NOMO-1 (cell line): ENCODE data around the gene MICAL2.
A peak's percentile ranks its signal among the peaks of the same experiment; 100 is the strongest.

Experiments
- DNase-seq, 2 experiments: peaks; one replicate each; lab custom pipeline; 2025; ENCODE audit not compliant: unreplicated experiment in 2 of 2; lab: John Stamatoyannopoulos, UW

MICAL2 gene

GRCh38 chr11:12077535-12078280 is 32.7 kb upstream of the MICAL2 start:
- DNase-seq, result no peak

DNA sequence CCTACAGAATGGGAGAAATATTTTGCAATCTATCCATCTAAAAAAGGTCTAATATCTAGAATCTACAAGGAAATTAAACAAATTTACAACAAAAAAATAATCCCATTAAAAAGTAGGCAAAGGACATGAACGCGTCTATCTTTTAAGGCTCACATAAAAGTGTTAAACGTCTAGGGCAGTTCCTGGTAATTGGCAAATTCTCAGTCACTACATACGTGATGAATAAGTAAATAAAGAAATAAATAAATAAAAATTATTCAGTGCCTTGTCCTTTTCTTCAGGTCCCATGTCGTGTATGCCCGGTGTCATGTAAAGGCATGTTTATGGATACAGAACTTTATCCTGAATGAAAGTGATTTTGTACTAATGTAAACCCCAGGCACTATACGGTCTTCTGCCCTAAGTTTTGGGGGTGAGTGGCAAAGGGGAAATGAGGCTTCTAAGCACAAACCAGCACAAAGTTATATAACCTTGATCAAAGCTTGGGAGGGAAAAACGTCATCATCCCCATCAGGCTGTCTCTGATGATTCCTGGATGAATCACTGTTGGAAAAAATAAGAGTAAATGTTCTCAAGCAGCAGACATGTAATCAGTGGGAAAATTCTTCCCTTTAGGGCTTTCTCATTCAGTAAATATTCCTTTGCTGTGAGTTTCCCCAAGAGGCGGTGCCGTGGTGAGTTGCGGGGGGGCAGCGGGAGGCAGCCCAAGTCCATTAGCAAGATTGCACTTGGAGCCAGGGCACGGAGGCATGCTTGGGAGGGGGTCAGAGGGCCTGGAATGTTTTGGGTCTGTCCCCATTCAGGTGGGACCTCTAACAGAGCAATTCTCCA is 30.4 kb upstream of the MICAL2 start:
- DNase-seq, result no peak

- no peak for DNase-seq
These were observed 27.0 kb upstream of the MICAL2 start for GRCh38 chr11:12083380-12083779.

DNA sequence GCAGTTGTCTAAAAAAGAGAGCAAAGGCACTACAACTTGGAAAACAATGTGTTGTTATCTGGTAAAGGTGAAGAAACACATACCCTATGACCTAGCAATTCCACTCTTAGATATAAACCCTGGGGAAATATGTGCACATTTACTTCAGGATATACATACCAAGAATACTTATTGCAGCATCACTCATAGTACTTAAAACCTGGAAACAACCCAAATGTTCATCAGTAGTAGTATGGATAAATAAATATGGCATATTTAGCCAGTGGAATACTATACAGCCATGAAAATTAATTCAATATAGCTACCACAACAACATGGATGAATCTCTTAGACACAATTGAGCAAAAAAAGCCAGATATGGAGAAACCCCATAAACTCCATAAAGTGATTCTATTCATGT is 26.1 kb upstream of the MICAL2 start:
- DNase-seq, result no peak

DNA sequence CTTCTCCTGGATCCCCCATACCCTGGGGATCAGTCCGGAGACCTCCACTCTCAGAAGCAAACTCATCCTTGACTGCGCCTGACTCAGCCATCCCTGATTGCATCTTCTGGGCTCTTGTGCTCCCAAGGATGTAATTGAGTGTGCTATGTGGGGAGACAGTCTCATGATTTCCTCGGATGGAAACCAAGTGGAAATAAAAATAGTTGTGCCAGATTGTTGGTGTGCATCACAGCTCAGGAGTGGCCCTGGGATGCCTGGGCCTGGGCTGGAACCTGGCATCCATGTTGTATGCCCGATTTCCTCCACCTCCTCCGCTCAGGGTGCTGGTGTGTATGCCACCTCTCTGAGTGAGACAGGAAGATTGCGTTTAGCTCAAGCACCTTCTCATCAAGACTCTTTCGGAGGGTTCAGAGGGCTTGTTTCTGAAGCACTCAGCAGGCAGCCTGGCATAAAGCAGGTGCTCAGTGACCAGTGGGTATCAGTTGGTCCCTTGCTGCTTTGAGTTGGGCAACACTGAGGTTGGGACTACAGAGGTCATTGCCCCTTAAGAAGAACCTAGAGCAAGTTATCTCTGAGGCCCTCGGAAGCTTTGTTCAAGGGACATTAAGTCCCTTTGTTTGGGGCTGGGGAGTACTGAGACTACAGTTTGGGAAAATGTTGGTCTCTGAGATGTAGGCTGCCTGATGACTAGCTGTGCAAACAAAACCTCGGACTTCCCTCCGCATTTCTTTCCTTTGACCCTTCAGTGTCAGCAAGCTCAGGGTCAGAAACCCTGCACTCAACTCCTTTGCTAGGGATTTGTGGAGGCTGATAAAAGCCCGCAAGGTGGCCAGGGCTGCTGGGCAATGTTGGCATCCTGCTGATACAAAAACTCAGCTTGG is 24.8 kb upstream of the MICAL2 start:
- DNase-seq, result no peak

DNA sequence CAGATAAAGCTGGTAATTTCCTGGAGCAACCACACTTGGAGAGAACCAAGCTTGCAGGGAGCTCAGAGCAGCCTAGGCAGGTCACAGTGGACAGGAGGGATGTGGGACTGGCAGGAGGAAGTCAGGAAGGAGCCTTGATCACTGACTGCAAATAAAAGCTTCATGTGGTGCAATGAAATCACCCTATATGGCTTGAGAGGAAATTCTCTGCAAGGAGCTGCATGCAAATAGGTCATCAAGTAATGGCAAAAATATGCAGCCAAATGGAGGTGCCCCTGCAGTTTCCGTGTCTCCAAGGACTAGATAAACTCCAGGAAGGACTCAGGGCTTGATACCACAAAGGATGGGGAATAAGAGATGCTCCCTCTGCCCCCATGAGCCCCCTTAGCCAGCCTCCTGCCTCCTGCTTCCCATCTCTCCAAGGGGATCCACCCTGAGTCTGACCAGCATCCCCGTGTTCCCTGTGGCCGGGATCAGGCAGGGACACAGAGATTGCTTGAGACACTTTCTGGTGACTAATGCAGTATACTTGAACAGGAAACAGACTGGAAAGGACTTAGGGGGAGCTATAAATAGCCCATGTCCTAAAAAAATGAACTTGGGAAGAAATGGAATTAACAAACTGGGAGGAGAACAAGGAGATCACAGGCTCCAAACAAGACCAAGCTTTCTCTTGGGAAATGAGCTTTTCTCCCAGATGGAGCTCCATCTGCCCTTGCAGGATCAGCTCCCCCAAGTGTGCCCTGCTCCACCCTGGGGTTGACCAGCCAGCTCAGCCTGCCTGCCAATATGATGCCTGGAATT is 23.9 kb upstream of the MICAL2 start:
- peak in 1 of 2 experiments; percentile 23 for DNase-seq

DNA sequence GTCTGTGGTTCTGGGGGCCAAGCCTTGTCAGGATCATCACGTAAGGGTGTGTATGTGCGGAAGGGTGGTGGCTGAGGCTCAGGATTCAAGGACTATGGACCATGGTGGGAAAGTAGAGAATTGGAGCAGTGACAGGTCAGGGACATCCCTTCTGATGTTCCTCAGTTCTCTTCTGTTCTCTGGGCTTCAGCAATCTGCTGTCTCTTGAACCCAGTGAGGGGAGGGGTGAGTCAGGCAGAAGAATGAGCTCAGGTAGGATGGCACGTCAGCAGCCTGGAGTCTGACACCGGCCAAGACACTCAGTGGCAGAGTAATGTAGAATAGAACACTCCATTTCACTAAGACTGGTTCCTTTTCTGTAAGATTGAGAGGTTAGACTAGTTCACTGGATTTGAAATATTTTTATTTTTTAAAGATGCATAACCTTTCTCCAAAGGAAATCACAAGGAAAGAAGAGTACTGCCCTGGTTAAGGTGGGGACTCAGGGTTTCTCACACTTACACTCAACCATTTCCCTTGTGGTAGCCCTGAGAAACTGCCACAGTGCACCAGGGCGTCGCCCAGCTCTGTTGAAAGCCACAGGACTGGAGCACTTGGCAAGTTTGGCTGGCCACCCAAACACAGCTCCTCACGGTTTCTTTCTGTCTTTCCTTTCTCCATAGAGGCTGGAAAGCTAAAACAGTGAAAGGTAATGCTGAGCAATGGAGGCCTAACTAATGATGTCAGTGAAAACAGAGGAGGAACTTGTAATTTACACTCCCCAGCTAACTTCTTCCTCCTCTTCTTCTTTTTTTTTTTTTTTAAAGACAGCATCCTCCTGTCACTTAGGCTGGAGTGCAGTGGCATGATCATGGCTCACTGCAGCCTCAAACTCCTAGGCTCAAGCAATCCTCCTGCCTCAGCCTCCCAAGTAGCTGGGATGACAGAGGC is 23.1 kb upstream of the MICAL2 start:
- DNase-seq, result peak; percentile 26 to 42

- peak in 1 of 2 experiments; percentile 25 for DNase-seq
These were observed 22.3 kb upstream of the MICAL2 start for GRCh38 chr11:12088047-12088481.

- DNase-seq, result no peak
These were observed 21.9 kb upstream of the MICAL2 start for GRCh38 chr11:12088531-12088930.

GRCh38 chr11:12089041-12089440 is 21.3 kb upstream of the MICAL2 start:
- DNase-seq, result no peak

DNA sequence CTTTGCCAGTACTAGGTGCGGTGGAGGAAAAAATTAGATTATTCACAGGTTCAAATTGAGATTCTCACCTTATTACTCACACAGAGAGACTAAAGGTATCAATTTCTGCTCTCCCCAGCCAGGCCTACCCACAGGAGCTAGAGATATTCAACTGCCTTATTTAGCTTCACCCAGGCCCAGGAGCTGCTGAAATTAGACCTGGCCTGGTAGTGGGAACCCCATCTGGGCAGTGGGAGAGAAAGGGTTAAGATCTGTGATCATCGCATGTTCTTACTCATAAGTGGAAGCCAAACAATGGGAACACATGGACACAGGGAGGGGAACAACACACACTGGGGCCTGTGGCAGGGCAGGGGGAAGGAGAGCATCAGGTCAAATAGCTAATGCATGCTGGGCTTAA is 20.9 kb upstream of the MICAL2 start:
- DNase-seq, result no peak

DNA sequence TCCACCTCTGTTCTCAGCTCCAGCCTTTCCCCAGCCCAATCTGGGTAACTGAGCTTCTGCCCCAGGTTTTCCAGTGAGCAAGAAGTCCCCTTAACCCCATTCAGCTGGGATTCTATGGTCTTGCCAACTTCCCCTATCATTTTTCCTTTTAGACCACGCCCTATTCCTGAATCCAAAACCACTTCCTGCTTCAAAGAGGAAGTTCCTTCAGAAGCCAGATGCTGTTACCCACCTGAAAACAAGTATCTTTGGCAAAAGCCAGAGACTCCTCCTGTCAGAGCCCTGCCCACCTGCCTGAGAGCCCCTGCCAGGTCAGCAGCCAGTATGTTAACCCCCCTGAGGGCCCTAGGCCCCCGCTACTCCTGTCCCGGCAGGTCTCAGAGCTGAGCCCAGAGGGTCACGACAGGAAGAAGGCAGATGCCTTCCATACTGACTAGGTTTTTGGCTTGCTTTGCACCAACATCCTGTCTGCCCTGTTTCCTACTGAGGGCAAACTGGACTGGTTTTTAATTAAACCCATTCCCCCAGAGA is 20.3 kb upstream of the MICAL2 start:
- DNase-seq, result peak; percentile 44 to 52

DNA sequence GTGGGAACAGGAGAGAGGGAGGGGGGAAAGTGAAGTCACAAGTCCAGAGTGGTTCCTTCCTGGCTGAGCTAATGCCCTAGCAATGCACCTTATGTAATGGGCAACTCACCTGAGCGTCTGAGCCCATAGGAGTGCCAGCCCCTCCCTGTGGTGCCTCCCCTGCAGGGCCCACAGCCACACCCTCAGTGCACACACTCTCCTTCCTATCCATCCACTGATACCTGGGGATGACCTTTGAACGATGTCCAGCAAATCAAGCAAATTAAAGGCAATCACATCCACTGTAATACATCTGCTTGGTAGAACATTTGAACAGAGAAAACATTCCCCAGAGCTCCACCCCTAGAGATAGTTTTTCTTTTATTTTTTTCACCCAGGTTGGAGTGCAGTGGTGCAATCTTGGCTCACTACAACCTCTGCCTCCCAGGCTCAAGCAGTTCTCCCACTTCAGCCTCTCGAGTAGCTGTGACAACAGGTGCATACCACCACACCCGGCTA is 19.6 kb upstream of the MICAL2 start:
- no peak for DNase-seq

DNA sequence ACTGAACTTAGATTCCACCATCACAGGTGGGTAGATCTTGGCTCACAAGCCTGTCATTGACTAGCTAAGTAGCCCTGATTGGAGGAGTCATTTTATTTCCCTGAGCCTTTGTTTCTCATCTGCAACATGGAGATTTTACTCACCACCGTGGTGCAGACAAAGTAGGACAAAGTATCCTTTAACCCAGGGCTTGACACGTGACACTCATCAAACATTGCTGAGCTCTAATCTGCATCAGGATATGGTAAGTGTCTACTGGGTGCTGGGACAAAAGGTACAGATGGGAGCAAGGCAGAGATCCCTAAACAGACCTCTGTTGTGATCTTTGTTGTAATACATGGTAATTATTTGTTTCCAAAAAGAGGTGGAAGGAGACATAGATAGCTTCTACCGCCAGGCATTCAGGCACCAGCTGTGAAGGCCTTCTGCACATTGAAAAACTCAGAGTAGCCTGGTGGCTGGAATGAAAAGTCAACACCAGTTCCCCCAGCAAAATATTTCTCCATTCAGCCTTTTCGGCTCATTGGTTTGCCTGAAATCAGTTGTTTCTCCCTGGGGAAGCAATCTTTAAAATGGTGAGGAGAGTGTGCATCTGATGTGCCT is 18.3 kb upstream of the MICAL2 start:
- DNase-seq, result no peak

DNA sequence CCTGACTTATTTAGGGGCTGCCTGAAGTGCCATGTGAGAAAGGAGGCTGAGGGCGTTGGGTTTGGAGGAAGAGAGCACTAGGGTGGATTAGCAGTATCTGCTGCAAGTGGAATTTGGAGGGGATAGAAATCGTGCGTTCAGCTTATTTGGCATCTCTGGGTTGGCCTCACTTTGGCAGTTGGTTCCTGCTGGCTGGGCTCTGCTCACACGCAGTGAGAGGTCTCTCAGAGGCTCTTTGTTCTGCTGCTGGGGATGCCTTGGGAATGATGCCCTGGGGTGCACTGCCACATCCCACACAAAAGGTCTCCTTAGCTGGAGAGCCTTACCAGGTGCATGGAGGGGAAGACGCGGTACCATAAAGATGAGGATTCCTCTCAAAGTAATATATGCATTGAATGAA is 17.7 kb upstream of the MICAL2 start:
- DNase-seq, result no peak

DNA sequence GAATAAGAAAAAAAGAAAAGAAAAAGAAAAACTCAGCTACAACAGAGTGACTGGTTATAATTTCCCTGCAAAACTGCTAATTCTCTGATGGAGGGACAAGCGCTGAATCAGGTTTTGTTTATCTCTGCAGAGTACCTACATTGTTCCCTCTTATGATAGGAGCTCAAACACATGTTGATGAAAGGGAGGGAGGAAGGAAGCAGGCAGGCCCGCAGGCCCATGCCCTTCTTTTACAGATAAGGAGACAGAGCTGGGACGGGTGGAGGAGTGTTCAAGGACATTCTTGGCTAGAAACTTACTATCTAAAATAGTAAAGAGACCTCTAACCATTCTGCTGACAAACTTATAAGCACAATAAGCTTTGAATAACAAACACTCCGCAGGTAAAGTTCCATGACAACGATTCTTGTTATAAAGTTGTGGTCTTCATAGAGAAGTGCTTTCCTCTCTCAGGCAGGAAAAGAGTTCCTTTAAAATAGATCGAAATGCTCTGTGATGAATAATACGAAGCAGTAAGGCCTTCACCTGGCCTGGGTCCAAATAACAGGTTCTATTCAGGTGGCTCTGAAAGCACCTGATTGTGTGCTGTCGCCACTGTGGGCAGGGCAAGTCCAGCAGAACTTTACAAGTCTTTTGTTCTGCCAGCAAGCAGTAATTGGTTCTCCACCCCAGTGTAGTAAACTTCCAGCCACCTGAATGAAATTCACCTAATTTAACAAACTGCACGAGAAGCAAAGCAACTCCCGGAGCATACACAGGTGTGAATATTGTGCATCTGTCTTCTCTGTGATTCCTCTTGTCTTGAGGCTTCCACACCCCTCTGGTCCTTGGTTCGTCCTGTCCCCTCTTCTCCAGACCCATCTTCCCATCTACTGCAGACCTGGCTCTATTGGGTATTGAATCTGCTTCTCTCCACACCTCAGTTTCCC is 15.3 kb upstream of the MICAL2 start:
- DNase-seq, result no peak

DNA sequence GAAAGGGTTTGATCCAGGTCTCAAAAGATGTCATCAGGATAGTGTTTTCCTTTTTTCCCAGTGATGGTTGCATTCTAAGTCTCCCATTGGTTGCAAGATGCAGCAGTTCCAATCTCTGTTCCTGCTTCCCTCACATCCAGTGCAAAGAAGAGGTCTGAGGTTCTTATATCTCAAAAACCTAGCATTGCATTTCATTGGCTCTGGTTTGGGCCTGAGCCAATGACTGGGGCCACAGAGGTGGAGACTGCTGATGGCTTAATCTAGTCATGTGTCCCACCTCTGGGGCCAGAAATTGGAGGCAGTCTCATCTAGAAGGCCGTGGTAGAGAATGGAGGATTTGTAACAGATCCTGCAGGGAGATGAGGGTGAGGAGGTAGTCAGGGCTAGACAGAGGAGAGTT is 13.2 kb upstream of the MICAL2 start:
- no peak for DNase-seq
